Ramos (cell line): ENCODE results near the gene CHPF.

ENCODE experiments used
- in situ Hi-C: fragments of 300-500 bp; cut with MboI; formaldehyde crosslinking; loops from one replicate; pipeline ENCODE4 v1.14.3; 2022; ENCODE audit warnings: low sequenced_read_pairs; ENCODE audit not compliant: unreplicated experiment

Gene CHPF

DNA sequence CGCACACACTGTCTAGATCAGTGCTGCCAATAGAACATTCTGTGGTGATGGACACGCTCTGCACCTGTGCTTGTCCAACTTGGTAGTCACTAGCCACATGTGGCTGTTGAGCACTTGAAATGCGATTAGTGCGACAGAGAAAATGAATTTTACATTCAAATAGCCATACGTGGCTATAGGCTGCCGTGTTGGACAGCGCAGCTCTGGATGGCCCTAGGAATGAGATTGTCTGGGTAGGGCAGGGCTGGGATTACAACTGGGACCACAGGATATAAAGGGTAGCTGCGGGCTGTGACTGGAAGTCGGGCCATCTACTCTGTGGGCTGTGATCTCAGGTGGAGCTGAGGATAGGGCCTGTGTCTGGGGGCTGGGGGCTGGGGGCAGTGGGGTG, 24.1 kb downstream of the CHPF start:
- in situ Hi-C loops: no loop called here

DNA sequence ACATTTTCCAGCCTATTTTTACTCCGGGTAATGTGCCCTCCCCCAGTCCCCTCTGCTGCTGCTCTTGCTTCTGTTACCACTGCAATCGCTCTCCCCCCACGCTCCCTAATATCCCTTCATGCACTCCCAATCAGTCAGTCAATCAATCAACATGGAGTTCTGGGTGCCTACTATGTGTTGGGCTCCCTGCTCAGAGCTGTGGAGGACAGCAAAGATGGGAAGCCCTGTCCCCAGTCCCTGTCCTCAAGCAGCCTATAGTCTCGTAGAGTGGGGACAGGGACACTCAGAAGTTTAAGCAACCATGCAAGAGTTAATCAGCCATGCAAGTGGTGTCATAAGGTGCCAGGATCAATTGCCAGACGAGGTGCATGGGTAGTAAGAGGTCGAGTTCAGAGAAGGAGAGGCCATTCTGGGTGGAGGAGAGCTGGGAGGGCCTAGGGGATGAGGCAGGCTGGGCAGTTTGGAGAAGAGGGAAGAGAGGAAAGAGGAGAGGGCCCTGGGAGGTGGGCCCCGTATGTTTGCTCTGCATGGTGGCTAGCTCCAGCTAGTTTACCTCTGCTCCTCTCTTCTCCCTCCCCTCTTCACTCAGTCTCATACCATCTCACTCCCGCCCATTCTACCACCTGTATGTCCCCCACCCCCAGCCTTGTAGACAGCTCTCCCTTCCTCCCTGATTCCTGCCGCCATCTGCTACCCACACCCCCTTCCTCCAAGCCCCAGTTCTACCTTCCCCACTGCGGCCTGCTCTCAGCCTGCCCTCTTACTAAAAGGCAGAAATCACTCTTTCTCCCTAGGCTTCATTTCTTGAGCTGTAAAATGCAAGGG, 25.4 kb downstream of the CHPF start:
- in situ Hi-C loops: no loop called here

DNA sequence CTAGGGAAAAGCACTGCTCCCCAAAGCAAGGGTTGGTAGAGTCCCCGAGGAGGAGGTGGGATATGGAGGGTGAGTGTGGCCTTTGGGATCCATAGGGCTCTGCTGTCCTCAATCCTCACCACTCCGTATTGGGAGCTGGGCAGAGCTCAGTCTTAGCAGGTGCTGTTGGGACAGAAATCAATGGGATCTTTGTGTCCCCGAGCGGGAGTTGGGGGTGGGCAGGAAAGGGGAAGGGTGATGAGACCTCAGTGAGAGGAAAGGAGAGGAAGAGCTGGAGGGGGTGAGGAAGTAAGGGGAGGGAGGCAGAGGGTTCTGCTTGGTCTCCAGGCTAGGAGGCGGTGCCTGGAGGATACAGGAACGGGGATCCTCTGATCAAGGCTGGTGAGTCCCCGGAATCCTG, 26.7 kb downstream of the CHPF start:
- in situ Hi-C loops: no loop called here

DNA sequence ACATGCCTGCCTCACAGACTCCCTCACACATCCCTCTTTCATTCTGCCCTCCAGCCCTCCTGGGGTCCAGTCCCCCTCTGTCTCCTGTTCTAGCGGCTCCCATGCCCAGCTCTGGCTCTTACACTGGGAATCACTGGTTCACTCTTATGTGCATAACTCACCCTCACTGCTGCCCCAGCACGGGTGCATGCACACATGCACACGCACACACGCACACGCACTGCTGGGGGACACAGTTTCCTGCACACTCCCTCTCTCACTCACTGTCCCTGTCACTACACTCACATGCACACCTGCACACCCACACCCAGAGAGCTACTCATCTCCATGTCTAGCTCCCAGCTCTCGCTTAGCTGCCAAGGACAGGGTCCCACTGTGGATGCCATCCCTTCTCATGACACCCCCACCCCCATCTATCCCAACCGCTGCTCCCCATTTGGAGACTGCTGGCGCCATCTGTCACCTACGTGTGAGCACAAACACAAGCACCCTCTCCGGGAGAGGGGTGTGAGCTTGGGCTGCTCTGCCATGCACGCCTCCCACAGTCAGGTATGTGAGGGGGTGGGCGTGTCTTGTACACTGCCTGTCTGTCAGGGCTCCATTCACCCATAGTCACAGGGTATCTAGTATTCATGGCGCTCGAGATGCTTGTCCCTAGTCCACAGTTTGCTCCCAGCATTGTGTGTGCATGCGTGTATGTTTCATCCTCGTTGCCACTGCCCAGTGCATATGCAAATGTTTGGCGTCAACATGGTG, 27.6 kb downstream of the CHPF start:
- in situ Hi-C loops: no loop called here

DNA sequence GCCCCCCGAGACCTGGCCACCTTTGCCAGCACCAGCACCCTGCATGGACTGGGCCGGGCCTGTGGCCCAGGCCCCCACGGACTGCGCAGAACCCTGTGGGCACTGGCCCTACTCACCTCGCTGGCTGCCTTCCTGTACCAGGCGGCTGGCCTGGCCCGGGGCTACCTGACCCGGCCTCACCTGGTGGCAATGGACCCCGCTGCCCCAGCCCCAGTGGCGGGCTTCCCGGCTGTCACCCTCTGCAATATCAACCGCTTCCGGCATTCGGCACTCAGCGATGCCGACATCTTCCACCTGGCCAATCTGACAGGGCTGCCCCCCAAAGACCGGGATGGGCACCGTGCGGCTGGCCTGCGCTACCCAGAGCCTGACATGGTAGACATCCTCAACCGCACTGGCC, 28.8 kb downstream of the CHPF start:
- in situ Hi-C loops: no loop called here

DNA sequence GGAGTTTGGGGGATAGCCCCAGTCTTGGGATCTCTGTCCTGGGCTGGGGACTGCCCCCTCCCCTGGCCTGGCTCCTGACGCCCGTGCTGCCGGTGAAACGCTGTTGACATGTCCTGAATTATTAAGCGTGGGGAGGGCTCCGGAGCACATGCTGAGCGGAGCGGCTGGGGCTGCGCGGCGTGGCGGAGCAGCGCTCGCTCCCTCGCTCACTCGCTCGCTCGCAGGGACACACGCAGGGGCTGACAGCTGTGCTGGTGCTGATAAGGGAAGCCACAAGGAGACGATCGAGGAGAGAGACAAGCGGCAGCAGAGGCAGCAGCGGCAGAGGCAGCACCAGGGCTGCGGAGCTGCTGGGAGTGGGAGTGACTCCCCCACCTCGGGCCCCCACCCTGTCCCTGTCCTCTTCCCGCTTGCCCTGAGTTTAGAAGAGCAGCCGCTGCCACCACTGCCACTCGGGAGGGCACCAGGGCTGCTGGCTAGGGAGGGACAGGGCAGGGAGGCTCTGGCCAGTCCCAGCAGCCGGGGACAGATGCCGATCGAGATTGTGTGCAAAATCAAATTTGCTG, 29.3 kb downstream of the CHPF start, which contains the start of gene ASIC4:
Gene ASIC4, plus strand, starts transcription at position 287 of the 566 bp plus-strand sequence. Its CDS starts 243 bp downstream, at position 530.
- in situ Hi-C loops: no loop called here

DNA sequence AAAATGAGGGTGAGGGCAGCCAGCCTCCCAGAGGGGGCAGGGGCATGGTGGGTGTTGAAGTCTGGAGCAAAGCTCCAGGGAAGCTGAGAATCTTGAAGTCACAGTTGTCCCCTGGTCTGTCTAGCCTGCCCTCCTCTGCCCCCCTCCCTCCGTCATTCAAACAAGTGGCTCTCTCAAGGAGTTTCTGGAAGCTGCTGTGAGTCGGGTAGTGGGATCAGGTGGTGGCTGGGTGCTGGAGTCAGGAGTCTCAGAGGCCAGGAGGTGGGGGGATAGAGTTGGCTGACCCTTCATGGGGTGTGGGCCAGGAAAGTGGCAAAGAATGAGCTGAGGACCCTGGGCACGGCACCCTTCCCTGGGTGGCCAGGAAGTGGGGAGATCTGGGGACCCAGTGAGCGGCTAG, 29.8 kb downstream of the CHPF start:
- in situ Hi-C loops: no loop called here

DNA sequence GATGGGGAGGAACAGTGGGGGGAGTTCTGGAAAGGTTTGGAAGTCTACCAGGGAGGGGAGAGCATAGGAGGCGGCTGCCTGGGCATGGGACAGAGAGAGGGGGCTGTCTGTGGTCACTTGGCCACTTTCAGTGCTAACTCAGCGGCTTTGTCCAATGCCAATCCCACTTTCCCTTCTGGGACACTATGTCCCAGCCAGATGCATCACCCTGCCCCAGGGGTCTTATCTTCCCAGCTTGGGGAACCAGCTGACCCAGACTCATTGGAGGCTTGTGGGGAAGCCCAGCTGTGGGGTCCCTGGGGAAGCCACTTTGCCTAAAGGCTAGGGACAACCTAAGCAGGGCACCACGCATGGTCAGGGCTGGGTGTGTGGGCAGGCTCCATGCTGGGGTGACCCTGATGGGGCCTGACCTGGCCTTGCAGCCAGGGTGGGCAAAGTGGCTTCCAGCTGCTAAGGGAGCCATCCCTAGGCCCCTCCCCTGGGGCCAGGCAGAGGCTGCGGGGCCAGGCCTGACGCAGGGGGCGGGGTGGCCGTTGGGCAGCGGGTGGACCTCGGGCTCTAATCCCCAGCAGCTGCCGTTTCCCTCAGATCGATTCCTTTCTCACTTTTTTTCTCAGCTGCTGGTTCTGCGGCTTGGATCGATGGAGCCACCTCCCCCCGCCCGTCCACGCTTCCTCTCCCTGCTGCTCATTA, 30.9 kb downstream of the CHPF start:
- in situ Hi-C loops: no loop called here

DNA sequence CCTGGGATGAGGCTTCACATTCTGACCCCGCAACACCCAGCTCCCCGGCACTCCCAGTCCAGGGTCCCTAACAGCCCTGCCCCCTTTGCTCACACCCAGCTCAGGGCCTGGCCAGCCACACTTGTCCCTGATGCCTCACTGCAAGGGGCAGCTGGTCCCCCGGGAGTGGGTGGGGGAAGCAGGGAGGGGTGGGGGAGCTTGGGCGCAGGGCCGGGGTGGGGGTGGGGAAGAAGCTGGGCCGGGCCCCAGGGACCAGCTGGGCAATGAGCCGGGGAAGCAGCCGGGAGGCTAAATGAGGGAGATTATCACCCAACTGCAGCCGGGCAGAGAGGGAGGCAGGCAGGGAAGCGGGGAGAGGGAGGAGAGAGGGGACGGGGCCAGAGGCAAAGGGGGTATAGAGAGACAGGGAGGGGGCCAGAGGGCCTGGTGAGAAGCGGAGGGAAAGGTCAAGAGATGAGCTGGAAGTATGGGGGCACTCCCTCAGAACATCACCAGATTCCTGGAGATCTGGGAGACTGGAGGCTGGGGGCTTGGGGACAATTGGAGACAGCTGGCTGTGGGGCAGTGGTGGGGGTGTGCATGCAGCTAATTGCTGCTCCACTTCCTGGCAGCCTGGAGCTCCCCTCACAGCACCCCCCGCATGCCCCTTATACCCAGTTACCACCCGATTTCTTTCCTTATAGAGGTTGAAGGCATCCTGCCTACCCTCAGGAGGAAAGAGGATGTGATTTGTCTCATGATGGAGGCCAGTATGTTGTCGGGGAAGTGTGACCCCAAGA, 31.9 kb downstream of the CHPF start:
- in situ Hi-C loops: no loop called here

DNA sequence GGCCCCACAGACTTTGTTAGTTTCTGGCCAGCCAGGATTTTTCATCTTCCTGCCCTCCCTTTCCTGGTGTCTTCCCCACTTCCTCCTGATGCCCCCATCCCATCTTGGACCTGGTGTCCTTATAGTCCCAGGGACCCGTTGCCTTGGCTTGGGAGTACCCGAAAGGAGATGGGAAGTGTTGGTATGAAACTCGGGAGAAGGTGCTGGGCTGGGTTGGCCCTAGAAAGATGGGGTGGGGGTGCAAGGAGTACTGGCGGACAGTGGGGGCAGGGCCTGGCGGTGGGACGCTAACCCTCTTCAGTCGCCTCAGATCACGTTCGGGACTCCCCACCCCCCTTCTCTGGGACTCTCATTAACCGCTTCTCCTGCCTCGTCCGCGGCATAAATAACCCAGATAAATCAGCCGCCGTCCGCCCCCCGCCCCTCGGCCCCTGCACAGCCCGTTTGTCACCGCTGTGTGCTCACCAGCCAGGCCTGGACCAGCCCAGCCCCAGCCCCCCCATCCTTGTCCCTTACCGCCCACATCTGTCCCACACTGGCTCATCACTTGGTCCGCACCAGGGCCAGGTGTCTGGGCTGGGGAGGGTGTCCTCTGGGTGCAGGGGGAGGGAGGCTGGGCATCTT, 33.0 kb downstream of the CHPF start:
- in situ Hi-C loops: no loop called here

DNA sequence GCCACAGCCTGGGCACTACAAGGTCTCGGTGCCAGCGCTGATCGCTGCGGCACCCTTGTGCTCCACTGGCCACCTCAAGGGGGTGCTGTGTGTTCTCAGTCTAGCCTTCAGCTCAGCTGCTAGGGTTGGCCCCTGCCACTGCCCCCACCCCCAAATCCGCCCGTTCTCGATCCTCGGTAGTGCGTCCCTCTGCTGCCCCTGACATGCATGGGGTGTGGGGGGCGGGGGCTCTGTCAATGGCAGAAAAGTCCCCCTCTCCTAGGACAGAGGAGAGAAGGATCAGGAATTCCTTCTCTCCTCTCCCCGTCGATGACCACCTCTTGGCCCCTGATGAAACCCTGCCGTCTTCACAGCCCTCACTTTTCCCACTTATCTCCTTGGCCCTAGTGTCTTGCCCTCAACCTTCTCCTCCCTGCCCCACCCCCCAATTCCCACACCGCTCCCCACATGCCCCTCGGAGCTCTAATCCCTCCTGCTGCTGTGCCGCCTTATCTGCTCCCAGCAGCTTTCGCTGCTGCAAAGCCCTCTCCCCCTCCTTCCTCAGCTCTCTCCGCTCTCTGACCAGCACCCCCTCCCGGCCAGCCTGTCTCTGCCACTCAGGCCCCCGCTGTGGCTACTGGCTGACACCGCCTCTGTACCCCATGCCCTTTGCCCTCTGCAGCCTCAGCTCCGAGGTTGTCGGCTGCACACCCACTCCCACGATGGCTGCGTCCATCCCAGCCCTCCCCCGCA, 33.7 kb downstream of the CHPF start:
- in situ Hi-C loops: no loop called here

DNA sequence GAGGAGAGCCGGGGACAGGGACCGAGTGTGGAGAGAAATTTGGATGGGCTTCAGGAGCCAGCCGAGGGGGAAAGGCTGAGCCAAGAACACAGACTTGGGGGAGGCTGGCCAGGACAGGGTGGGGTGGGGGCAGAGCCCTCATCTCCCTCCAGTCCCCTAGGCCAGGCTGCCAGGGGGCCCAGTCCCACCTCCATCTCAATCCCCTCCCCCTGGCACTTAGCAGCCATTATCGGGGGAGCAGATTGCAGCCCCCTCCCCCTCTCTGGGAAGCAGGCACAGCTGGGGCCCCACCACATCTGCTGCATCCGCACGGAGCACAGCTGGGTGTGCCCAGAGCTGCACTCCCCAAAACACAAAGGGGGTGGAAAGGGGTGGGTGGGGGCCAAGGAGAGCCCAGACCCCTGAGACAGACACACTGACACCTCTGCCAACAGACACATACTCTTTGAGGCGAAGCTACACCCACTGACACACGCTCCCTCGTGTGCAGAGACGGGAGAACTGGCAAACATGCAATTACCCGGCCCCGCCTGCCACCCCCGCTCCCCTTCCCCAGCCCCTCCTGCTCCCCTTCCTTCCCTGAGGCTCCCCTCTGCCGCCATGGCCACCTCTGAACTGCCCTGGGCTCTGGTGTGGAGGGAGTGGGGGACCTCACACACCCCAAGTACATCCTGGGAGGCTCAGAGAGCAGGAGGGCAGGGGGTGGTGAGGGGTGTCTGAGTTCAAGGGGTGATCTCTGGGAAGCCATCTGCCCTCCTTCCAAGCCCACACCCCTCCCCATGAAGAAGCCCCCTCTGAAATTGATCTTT, 34.4 kb downstream of the CHPF start:
- in situ Hi-C loops: no loop called here

DNA sequence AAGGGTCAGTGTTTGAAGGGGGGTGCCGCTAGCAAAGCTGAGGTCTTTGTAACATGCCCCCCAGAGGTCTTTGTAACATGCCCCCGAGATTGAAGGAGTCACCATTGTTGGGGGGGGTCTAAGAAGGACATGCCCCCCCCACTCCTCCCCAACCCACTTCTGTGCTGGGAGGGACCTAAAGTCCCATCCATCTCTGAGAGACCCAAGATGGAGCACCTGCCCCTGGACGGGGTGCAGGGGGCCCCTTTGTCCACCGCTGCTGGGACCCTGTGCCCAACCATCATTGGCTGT, 35.2 kb downstream of the CHPF start:
- in situ Hi-C loops: no loop called here

DNA sequence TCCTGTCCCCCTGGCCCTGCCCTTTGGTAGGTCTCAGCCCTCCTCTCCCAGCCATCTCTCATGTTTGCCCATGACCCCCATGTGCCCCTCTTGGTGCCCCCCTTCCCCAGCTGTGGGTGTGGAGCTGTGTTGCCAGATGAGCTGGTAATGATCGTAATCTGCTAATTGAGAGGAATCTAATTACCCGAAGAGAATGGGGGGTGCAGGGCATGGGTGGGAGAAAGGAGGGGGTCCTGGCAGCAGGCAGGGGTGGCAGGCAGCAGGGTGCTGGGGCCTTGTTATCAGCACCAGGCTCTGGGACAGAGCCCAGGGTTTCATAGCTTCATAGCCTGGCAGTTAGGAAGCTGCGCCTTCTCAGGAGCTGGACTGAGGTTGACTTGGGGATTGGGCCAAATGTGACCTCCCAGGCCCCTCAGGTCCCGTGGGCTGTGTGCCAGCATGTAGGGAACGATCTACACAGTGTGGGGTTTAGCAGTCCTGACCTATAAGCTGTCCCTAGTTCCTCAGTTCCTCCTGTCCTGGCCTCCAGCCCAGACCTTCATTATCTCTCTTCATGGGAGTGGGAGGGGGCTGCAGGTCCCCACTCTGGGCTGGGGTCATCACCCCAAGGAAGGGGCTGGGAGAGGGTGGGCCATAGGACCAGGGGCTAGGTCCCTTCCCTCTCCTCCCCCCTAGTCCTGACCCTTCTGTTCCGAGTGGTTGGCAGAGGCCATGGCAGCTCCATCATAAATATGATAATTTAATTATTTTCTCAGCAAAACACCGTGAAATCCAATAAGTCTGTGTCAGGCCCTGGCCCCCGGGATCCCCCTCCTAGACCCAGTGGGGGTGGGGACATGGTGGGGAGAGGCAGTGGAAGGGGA, 35.8 kb downstream of the CHPF start:
- in situ Hi-C loops: no loop called here

DNA sequence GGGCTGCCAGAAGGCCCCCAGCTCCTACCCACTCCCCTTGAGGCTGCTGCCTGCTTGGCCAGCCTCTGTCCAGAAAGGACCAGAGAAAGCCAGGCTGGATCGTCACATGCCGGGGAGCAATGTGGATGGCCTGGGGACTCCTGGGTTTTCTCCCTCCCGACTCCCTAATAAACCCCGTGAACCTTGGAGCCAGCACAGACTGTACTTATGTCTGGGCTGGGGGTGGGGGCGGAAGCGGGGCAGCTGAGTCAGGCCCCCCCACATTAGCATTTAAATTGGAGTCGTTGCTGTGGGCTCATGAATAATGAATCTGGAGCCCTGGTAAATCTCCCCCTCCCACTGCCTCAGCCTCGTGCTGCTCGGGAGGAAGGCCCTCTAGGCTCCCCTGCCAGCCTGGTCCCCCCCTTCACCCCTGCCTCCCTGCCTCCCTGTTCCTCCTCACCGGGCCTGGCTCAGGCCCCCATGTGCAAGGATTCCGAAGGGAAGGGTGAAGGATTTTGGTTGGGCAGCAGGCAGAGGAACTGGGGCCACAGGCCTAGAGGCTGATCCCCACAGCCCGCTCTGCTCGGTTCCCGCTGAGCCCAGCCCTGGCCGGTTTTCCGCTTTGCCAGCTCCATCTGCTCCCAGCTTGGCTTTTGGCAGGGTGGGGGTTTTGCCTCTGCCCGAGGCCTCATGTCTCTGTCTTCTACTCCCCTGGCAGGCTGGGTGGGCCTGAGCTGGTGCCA, 36.6 kb downstream of the CHPF start:
- in situ Hi-C loops: no loop called here

DNA sequence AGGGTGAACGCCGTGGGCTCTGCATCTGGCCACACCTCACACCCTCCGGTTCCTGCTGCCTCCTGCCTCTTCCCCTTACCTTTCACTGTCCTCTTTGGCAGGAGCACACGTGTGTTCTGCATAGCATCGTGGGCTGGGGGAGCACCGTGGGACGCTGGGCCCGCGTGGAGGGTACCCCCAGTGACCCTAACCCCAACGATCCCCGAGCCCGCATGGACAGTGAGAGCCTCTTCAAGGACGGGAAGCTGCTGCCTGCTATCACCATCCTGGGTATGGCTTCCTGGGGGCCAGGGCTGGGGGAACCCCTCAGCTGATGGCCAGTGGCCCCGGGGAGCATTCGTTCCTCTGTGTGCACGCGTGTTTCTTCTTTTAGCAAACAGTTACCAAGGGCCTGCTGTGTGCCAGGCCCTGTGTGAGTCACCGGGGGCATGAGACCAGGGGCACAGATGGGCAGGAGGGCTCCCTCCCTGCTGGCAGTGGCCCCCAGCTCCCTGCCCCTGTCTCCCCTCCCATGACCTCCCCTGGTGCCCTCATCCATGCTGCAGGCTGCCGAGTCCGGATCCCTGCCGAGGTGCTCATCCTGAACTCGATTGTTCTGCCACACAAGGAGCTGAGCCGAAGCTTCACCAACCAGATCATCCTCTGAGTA, 37.3 kb downstream of the CHPF start:
- in situ Hi-C loops: no loop called here
